A549 (cell line): ENCODE results near the gene GRK3. TPM values are rescaled to one million over a fixed set of nuclear protein-coding genes. Genes with fewer than 3 reads are reported as not detected.
"Not testable (repeated sequence)": the region's sequence is repeated elsewhere in the genome, so short reads cannot be mapped to it uniquely, and the experiment has no call there.

Experiments
- ATAC-seq, 2 experiments: fragments of 200-7000 bp in 1 of 2; fragments of >200 bp in 1 of 2; cut with Nextera tagmentation in 1 of 2; cut with Tn5 transposase in 1 of 2; 3 replicates each; pipeline versions ENCODE4 v1.8.0 to v1.9.1; 2018 to 2020; ENCODE audit warnings: mild to moderate bottlenecking in 1 of 2, moderate library complexity in 1 of 2
- CTCF ChIA-PET: fragments of 300-600 bp; sonication (Branson Sonifier 250); formaldehyde crosslinking; extraction: SDS; loops from one replicate; lab custom pipeline; 2021; ENCODE audit warnings: antibody characterized with exemption, inconsistent platforms; lab: Yijun Ruan, JAX
- POLR2A ChIA-PET: fragments of 350-600 bp; formaldehyde crosslinking; extraction: SDS; loops from one replicate; lab custom pipeline; 2021; ENCODE audit warnings: antibody characterized with exemption, inconsistent platforms; lab: Yijun Ruan, JAX
- DNase-seq, 2 experiments: peaks; one replicate each; pipeline versions ENCODE4 v3.0.0 to v3.0.0-alpha.2; 2011 to 2016; ENCODE audit warnings: low read depth in 1 of 2, low spot score in 1 of 2
- FAIRE-seq: peaks from 2 replicates; lab custom pipeline; 2011; peaks lifted over from hg19 to GRCh38; lab: Jason Lieb, UNC
- H3K27ac ChIP-seq, 2 experiments: fragments of >200 bp; sonication (Bioruptor Twin); formaldehyde crosslinking; 3 replicates each; pipeline ENCODE4 v1.5.1; 2016 to 2017
- H3K4me1 ChIP-seq: fragments of >200 bp; sonication (Bioruptor Twin); formaldehyde crosslinking; 3 replicates; pipeline ENCODE4 v1.6.1; 2016
- H3K4me2 ChIP-seq: fragments of >200 bp; sonication (Bioruptor Twin); formaldehyde crosslinking; 3 replicates; pipeline ENCODE4 v1.6.1; 2016
- H3K4me3 ChIP-seq: fragments of >200 bp; sonication (Bioruptor Twin); formaldehyde crosslinking; 3 replicates; pipeline ENCODE4 v1.5.1; 2016
- H3K9me3 ChIP-seq: fragments of >200 bp; sonication (Bioruptor Twin); formaldehyde crosslinking; 3 replicates; pipeline ENCODE4 v1.6.1; 2016
- ATOH8 ChIP-seq: fragments of 250-450 bp; sonication (Bioruptor Pico); IDR thresholded peaks from 2 replicates; pipeline ENCODE4 v1.5.0; 2020; ENCODE audit warnings: low read depth, mild to moderate bottlenecking, moderate library complexity
- EHF ChIP-seq: fragments of 250-450 bp; sonication (Bioruptor Pico); IDR thresholded peaks from 2 replicates; pipeline ENCODE4 v1.5.0; 2020; ENCODE audit warnings: mild to moderate bottlenecking
- EHMT2 ChIP-seq: fragments of 200-600 bp; sonication (generic); IDR thresholded peaks from 2 replicates; pipeline ENCODE4 v1.6.1; 2016; ENCODE audit warnings: antibody characterized with exemption, low read depth, mild to moderate bottlenecking, moderate library complexity
- EP300 ChIP-seq, 2 experiments: fragments of >200 bp; sonication (Bioruptor Twin); formaldehyde crosslinking; IDR thresholded peaks; 2 replicates in 1 of 2; 3 replicates in 1 of 2; pipeline ENCODE4 v1.6.1; 2016 to 2017
- FOSB ChIP-seq: fragments of 250-450 bp; sonication (Bioruptor Pico); IDR thresholded peaks from 2 replicates; pipeline ENCODE4 v1.5.0; 2020; ENCODE audit warnings: mild to moderate bottlenecking, moderate library complexity
- FOXS1 ChIP-seq: fragments of 250-450 bp; sonication (Bioruptor Pico); IDR thresholded peaks from 2 replicates; pipeline ENCODE4 v1.5.0; 2020; ENCODE audit warnings: mild to moderate bottlenecking, moderate library complexity
- HDAC2 ChIP-seq: fragments of 200-600 bp; sonication (generic); IDR thresholded peaks from 2 replicates; pipeline ENCODE4 v1.6.1; 2016
- HES2 ChIP-seq: fragments of >200 bp; sonication (Bioruptor Twin); formaldehyde crosslinking; IDR thresholded peaks from 2 replicates; pipeline ENCODE4 v1.6.1; 2016
- HOXA7 ChIP-seq: fragments of 250-450 bp; sonication (Bioruptor Pico); IDR thresholded peaks from 2 replicates; pipeline ENCODE4 v1.5.0; 2020; ENCODE audit warnings: mild to moderate bottlenecking, moderate library complexity
- KDM1A ChIP-seq: fragments of 200-600 bp; sonication (generic); IDR thresholded peaks from 2 replicates; pipeline ENCODE4 v1.6.1; 2016; ENCODE audit warnings: low read depth, mild to moderate bottlenecking
- KDM5A ChIP-seq: fragments of 200-600 bp; sonication (generic); IDR thresholded peaks from 2 replicates; pipeline ENCODE4 v1.6.1; 2016; ENCODE audit warnings: antibody characterized with exemption, mild to moderate bottlenecking
- MAZ ChIP-seq: fragments of 150-350 bp; IDR thresholded peaks from 2 replicates; pipeline ENCODE4 v1.6.1; 2014; ENCODE audit warnings: antibody characterized with exemption, low read depth, low read length, borderline replicate concordance
- MYC ChIP-seq: IDR thresholded peaks from 2 replicates; pipeline ENCODE4 v1.6.1; 2012; ENCODE audit warnings: mild to moderate bottlenecking, inconsistent platforms, low read length, improper control_type of control experiment, borderline replicate concordance
- POLR2A ChIP-seq: IDR thresholded peaks from 2 replicates; pipeline ENCODE4 v1.6.1; 2012; ENCODE audit warnings: mild to moderate bottlenecking, low read length
- POLR2AphosphoS2 ChIP-seq: conservative IDR thresholded peaks from 2 replicates; pipeline ENCODE4 v1.6.1; 2012; ENCODE audit warnings: low read length, improper control_type of control experiment, inconsistent platforms
- RCOR1 ChIP-seq: fragments of 150-350 bp; IDR thresholded peaks from 2 replicates; pipeline ENCODE4 v1.6.1; 2014; ENCODE audit warnings: antibody characterized with exemption, low read length, low read depth
- RNF2 ChIP-seq: fragments of 200-600 bp; sonication (generic); IDR thresholded peaks from 2 replicates; pipeline ENCODE4 v1.6.1; 2016; ENCODE audit warnings: low read depth, mild to moderate bottlenecking, antibody characterized with exemption, moderate library complexity, borderline replicate concordance
- SMC3 ChIP-seq: fragments of >200 bp; sonication (Bioruptor Twin); formaldehyde crosslinking; IDR thresholded peaks from 3 replicates; pipeline ENCODE4 v1.6.1; 2018; ENCODE audit warnings: inconsistent platforms
- TP53 ChIP-seq: fragments of 250-450 bp; sonication (Bioruptor Pico); IDR thresholded peaks from 2 replicates; pipeline ENCODE4 v1.5.0; 2021; ENCODE audit warnings: mild to moderate bottlenecking, moderate library complexity
- ZSCAN20 ChIP-seq: fragments of 250-450 bp; sonication (Bioruptor Pico); IDR thresholded peaks from 2 replicates; pipeline ENCODE4 v1.8.0; 2022; ENCODE audit warnings: mild to moderate bottlenecking, moderate library complexity
- WGBS: methylation state at CpG from one replicate; pipeline ENCODE4 v1.1.6; 2017; ENCODE audit errors: missing lambda C conversion rate; 5-methylcytosine and 5-hydroxymethylcytosine counted together
- polyA plus RNA-seq, 4 experiments: library from polyadenylated mRNA; depleted of rRNA in 3 of 4; stranded (reverse); fragments of >200 nt; fragmentation: RNase III in 1 of 4; extraction: RNeasy Plus Mini Kit Qiagen cat#74134 plus additional on column Dnase treatment in 1 of 4; gene quantifications; 2 replicates in 3 of 4; 3 replicates in 1 of 4; pipeline ENCODE4 v1.2.3, GENCODE V29; 2011 to 2017

Gene GRK3
- polyA plus RNA-seq, 2 of the 4 experiments (the other 2 are of a cell fraction): 3.9 to 6.5 TPM

GRCh38 chr22:25614791-25615190 lies 50.3 kb downstream of the GRK3 start:
- 74% methylated on average over 3 of the region's 3 CpGs for WGBS
- H3K27ac ChIP-seq, CTCF ChIA-PET, ATAC-seq, H3K9me3 ChIP-seq, POLR2A ChIA-PET, H3K4me1 ChIP-seq, H3K4me2 ChIP-seq, H3K4me3 ChIP-seq, DNase-seq, FAIRE-seq: not testable (repeated sequence)

- no peaks in the 10 kb centered on the region for H3K9me3 ChIP-seq
- no peak overlapping the region for H3K4me2 ChIP-seq
- CTCF ChIA-PET: no interaction called here
- H3K4me3 ChIP-seq: no peak overlapping the region
- no peak for ATAC-seq
- TF ChIP-seq EHMT2 (no peak), POLR2A (no peak), TP53 (no peak), RCOR1 (no peak)
- POLR2A ChIA-PET: no interaction called here
- WGBS: 93% methylated on average over 7 of the region's 7 CpGs
- no peak overlapping the region for H3K27ac ChIP-seq
- no peak for DNase-seq
- no peak for FAIRE-seq
- H3K4me1 ChIP-seq: no peaks in the 10 kb centered on the region
Measured at GRCh38 chr22:25621986-25622385, 57.5 kb downstream of the GRK3 start.

- WGBS: 92% methylated on average over 8 of the region's 8 CpGs
- no peak for DNase-seq
- ATAC-seq: no peak
- TF ChIP-seq FOSB (CRISPR knock-in tag) (no peak), EP300 (IDR thresholded peaks at IDR 0.05) (no peak), HOXA7 (no peak), ATOH8 (CRISPR knock-in tag) (no peak), EHF (CRISPR knock-in tag) (no peak), MYC (no peak), ZSCAN20 (CRISPR knock-in tag) (no peak), KDM5A (no peak), HDAC2 (no peak)
- TF ChIP-seq, all 56 proteins: peak for 0
- no peaks in the 10 kb centered on the region for H3K4me1 ChIP-seq
- no peak for FAIRE-seq
- H3K27ac ChIP-seq: no peak overlapping the region
- H3K9me3 ChIP-seq: no peaks in the 10 kb centered on the region
- H3K4me2 ChIP-seq: no peak overlapping the region
- CTCF ChIA-PET: interaction anchor here (0.6 to 0.9 kb wide), 2 partner anchors 59 to 150 kb away, joined by 3 to 4 read pairs; no protein-coding TSS in a partner anchor
- POLR2A ChIA-PET: no interaction called here
- no peak overlapping the region for H3K4me3 ChIP-seq
Measured at GRCh38 chr22:25623310-25623734, 58.8 kb downstream of the GRK3 start.

GRCh38 chr22:25623851-25624250 lies 59.4 kb downstream of the GRK3 start:
- FAIRE-seq (no peak), DNase-seq (no peak), ATAC-seq (no peak)
- ChIA-PET POLR2A (no interaction called here), CTCF (interaction anchor here (0.9 kb wide), 1 partner anchor 149 kb away, joined by 4 read pairs; no protein-coding TSS in a partner anchor)
- H3K9me3 ChIP-seq: no peaks in the 10 kb centered on the region
- WGBS: 95% methylated on average over 7 of the region's 7 CpGs
- H3K4me2 ChIP-seq: no peak overlapping the region
- no peak overlapping the region for H3K4me3 ChIP-seq
- TF ChIP-seq SMC3 (no peak), KDM5A (no peak), POLR2AphosphoS2 (no peak), RNF2 (no peak), HES2 (no peak), HDAC2 (no peak), TP53 (no peak), FOXS1 (CRISPR knock-in tag) (no peak), MAZ (no peak), KDM1A (no peak), EHMT2 (no peak), MYC (no peak)
- no peak overlapping the region for H3K27ac ChIP-seq
- H3K4me1 ChIP-seq: no peaks in the 10 kb centered on the region
